HepG2 (cell line): ENCODE results near the gene GRM8. TPM values are rescaled to one million over a fixed set of nuclear protein-coding genes. Genes with fewer than 3 reads are reported as not detected.

Source experiments
- ATAC-seq: fragments of 200-7000 bp; cut with Tn5 transposase; 3 replicates; pipeline ENCODE4 v1.9.1; 2020; ENCODE audit warnings: mild to moderate bottlenecking, moderate library complexity
- BruUV-seq: library from RNA; stranded (reverse); fragments of 400-500 nt; replicated peaks from 2 replicates; lab custom pipeline; 2021; lab: Mats Ljungman, UMichigan
- CTCF ChIA-PET: fragments of 300-600 bp; formaldehyde crosslinking; extraction: SDS; loops from one replicate; lab custom pipeline; 2021; ENCODE audit warnings: low total read pairs, inconsistent platforms, low intra/inter-chr PET ratio; lab: Yijun Ruan, JAX
- POLR2A ChIA-PET: fragments of 350-600 bp; sonication (Branson Sonifier 250); formaldehyde crosslinking; loops from one replicate; lab custom pipeline; 2020; ENCODE audit warnings: antibody characterized with exemption, inconsistent platforms; lab: Yijun Ruan, JAX
- DNase-seq: peaks from one replicate; pipeline ENCODE4 v3.0.0-alpha.2; 2015; ENCODE audit warnings: low spot score
- FAIRE-seq: peaks from 3 replicates; lab custom pipeline; 2011; peaks lifted over from hg19 to GRCh38; lab: Jason Lieb, UNC
- H2AFZ ChIP-seq: one replicate; pipeline ENCODE4 v1.6.1; 2011; ENCODE audit warnings: low read length, inconsistent platforms
- H3K27ac ChIP-seq: fragments of 300-600 bp; 3 replicates; pipeline ENCODE4 v1.8.0; 2011; ENCODE audit warnings: mixed run types, mild to moderate bottlenecking, mixed read lengths, low read length, inconsistent platforms; ENCODE audit not compliant: insufficient read depth; ENCODE audit errors: extremely low read length
- H3K27me3 ChIP-seq, 2 experiments: fragments of 200-600 bp in 1 of 2; 2 replicates in 1 of 2; 3 replicates in 1 of 2; pipeline versions ENCODE4 v1.6.0 to v1.8.0; 2011; ENCODE audit warnings: low read length in 2 of 2, mild to moderate bottlenecking in 2 of 2, moderate library complexity in 2 of 2, inconsistent platforms in 1 of 2; ENCODE audit not compliant: insufficient read depth in 2 of 2, control insufficient read depth in 1 of 2
- H3K36me3 ChIP-seq, 2 experiments: fragments of 200-600 bp in 1 of 2; replicated peaks in 1 of 2; 2 replicates in 1 of 2; 3 replicates in 1 of 2; pipeline versions ENCODE4 v1.5.1 to v1.8.0; 2011; ENCODE audit warnings: low read length in 2 of 2, inconsistent platforms in 1 of 2; ENCODE audit not compliant: insufficient read depth in 2 of 2, control insufficient read depth in 1 of 2
- H3K4me1 ChIP-seq: 2 replicates; pipeline ENCODE4 v1.5.1; 2012; ENCODE audit warnings: low read length, inconsistent platforms; ENCODE audit not compliant: insufficient read depth
- H3K4me2 ChIP-seq: 2 replicates; pipeline ENCODE4 v1.6.0; 2011; ENCODE audit warnings: low read depth, low read length, inconsistent platforms
- H3K4me3 ChIP-seq, 3 experiments: fragments of 200-600 bp in 1 of 3; sonication (generic), shearing (Covaris generic) in 1 of 3; replicated peaks in 1 of 3; 2 replicates each; pipeline ENCODE4 v1.5.1; 2011 to 2016; ENCODE audit warnings: low read length in 3 of 3, inconsistent platforms in 2 of 3, low read depth in 2 of 3, mild to moderate bottlenecking in 2 of 3, control low read depth in 1 of 3, mixed read lengths in 1 of 3; ENCODE audit not compliant: insufficient read depth in 1 of 3
- H3K79me2 ChIP-seq: one replicate; pipeline ENCODE4 v1.6.1; 2011; ENCODE audit warnings: low read length, inconsistent platforms; ENCODE audit not compliant: insufficient read depth
- H3K9ac ChIP-seq: 2 replicates; pipeline ENCODE4 v1.6.0; 2011; ENCODE audit warnings: mild to moderate bottlenecking, low read depth, low read length, inconsistent platforms; ENCODE audit not compliant: insufficient read depth
- H3K9me3 ChIP-seq: 2 replicates; pipeline ENCODE4 v1.5.1; 2012; ENCODE audit warnings: mild to moderate bottlenecking, low read length
- H4K20me1 ChIP-seq: 2 replicates; pipeline ENCODE4 v1.6.0; 2011; ENCODE audit warnings: inconsistent platforms, mild to moderate bottlenecking, low read length, moderate library complexity; ENCODE audit not compliant: insufficient read depth
- FOXC1 ChIP-seq: sonication (generic); formaldehyde crosslinking; IDR thresholded peaks from 2 replicates; pipeline ENCODE4 v1.8.0; 2022; ENCODE audit warnings: mild to moderate bottlenecking, missing genetic modification reagents, borderline replicate concordance
- JARID2 ChIP-seq: sonication (generic); formaldehyde crosslinking; IDR thresholded peaks from 2 replicates; pipeline ENCODE4 v1.8.1; 2023; ENCODE audit warnings: missing genetic modification reagents, inconsistent platforms; ENCODE audit not compliant: insufficient replicate concordance
- KMT2A ChIP-seq: sonication (generic); formaldehyde crosslinking; IDR thresholded peaks from 2 replicates; pipeline ENCODE4 v1.4.0; 2020; ENCODE audit warnings: missing genetic modification reagents
- NR2F6 ChIP-seq, 2 experiments: IDR thresholded peaks; 2 replicates each; pipeline ENCODE4 v1.6.1; 2016; ENCODE audit warnings: antibody characterized with exemption in 1 of 2, mild to moderate bottlenecking in 1 of 2
- PCBP2 ChIP-seq: fragments of 200-400 bp; formaldehyde crosslinking; optimal IDR thresholded peaks from 2 replicates; pipeline ENCODE3; 2018; ENCODE audit warnings: low read length, low read depth; ENCODE audit not compliant: poor library complexity, severe bottlenecking
- POLR2AphosphoS5 ChIP-seq: IDR thresholded peaks from 2 replicates; pipeline ENCODE4 v1.6.1; 2012; ENCODE audit warnings: low read depth, low read length
- SIX4 ChIP-seq: sonication (generic); formaldehyde crosslinking; IDR thresholded peaks from 2 replicates; pipeline ENCODE4 v1.4.0; 2020; ENCODE audit warnings: missing genetic modification reagents
- SMAD3 ChIP-seq: sonication (generic); formaldehyde crosslinking; IDR thresholded peaks from 2 replicates; pipeline ENCODE4 v1.4.0; 2020; ENCODE audit warnings: missing genetic modification reagents
- SNRNP70 ChIP-seq: fragments of 200-400 bp; formaldehyde crosslinking; IDR thresholded peaks from 2 replicates; pipeline ENCODE4 v1.6.1; 2017; ENCODE audit warnings: mild to moderate bottlenecking, low read depth, low read length, moderate library complexity
- SRF ChIP-seq: IDR thresholded peaks from 2 replicates; pipeline ENCODE4 v1.6.1; 2011; ENCODE audit warnings: mild to moderate bottlenecking, low read depth, low read length, moderate library complexity
- TBP ChIP-seq: sonication (generic); formaldehyde crosslinking; IDR thresholded peaks from 2 replicates; pipeline ENCODE4 v1.5.0; 2020; ENCODE audit warnings: missing genetic modification reagents
- ZBTB1 ChIP-seq: sonication (generic); formaldehyde crosslinking; IDR thresholded peaks from 2 replicates; pipeline ENCODE4 v1.4.0; 2020; ENCODE audit warnings: missing genetic modification reagents, borderline replicate concordance
- ZNF235 ChIP-seq: sonication (generic); formaldehyde crosslinking; IDR thresholded peaks from 2 replicates; pipeline ENCODE4 v1.8.1; 2023; ENCODE audit warnings: mild to moderate bottlenecking, missing genetic modification reagents, borderline replicate concordance
- ZNF34 ChIP-seq: sonication (generic); formaldehyde crosslinking; IDR thresholded peaks from 2 replicates; pipeline ENCODE4 v1.4.0; 2020; ENCODE audit warnings: mild to moderate bottlenecking, missing genetic modification reagents, borderline replicate concordance
- WGBS: methylation state at CpG from one replicate; pipeline ENCODE4 v1.1.6; 2017; ENCODE audit warnings: low lambda C conversion rate; 5-methylcytosine and 5-hydroxymethylcytosine counted together
- in situ Hi-C: cut with HindIII; loops from 2 replicates; pipeline ENCODE4 v1.10.0; 2017; ENCODE audit warnings: low pct_unique_long_range_greater_than_20kb; ENCODE audit not compliant: extremely low pct_ligation_motif_present
- intact Hi-C: fragments of 100-400 bp; cut with micrococcal nuclease; formaldehyde crosslinking; loops from one replicate; pipeline ENCODE4 v1.10.0; 2022; ENCODE audit not compliant: unreplicated experiment
- polyA plus RNA-seq, 8 experiments: library from polyadenylated mRNA; depleted of rRNA in 3 of 8; stranded (reverse) in 7 of 8; unstranded in 1 of 8; fragments of >200 nt; fragmentation: Illumina TruSeq in 4 of 8; extraction: Trizol in 4 of 8; gene quantifications; 2 replicates each; pipeline versions ENCODE4 v1.2.1 to v1.2.3, GENCODE V29; 2011 to 2016; ENCODE audit warnings: low read depth in 4 of 8, missing spikeins in 1 of 8, mixed read lengths in 1 of 8; ENCODE audit not compliant: insufficient read depth in 1 of 8
- total RNA-seq, 5 experiments: library from RNA; depleted of rRNA; stranded (reverse); fragments of >200 nt; fragmentation: Illumina TruSeq; extraction: Trizol; gene quantifications; 2 replicates each; pipeline ENCODE4 v1.2.3, GENCODE V29; 2016; ENCODE audit warnings: low read depth in 1 of 5
- TF ChIP-seq, protein P1 (sequence below): sonication (generic); formaldehyde crosslinking; IDR thresholded peaks from 2 replicates; pipeline ENCODE4 v1.4.0; 2020; ENCODE audit warnings: missing genetic modification reagents
- TF ChIP-seq, protein P2 (sequence below): IDR thresholded peaks from 2 replicates; pipeline ENCODE4 v1.6.1; 2012; ENCODE audit warnings: inconsistent platforms

The GRM8 gene
- total and polyA plus RNA-seq, 2 of the 13 experiments (the other 11 are each of a cell fraction or from before 2014, with no cell fraction given), result not detected

DNA sequence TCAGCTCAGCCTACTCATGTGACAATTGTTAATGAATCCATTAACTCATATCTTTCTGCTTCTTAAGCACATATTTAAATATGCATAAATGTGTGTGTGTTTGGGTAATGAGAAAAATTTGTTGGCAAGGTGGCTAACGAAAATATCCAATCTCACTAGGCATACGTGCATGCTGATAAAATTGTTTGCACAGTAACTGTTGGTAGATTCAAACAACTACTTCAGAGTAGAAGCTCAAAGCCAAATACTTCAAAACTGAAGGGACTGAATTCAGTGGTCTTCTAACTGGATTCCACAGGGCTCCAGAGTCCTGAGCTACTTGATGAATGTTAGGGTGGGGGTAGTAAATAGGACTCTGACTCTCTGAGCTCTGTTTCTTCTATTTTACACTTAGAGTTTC is 757.0 kb downstream of the GRM8 start:
- no peak overlapping the region for H3K4me3 ChIP-seq
- H2AFZ ChIP-seq, result no peak overlapping the region
- no peaks in the 10 kb centered on the region for H3K27me3 ChIP-seq
- no peaks in the 10 kb centered on the region for H3K79me2 ChIP-seq
- TF ChIP-seq NR2F6 (IDR thresholded peaks at IDR 0.05) (no peak), NR2F6 (CRISPR knock-in tag; IDR thresholded peaks at IDR 0.05) (no peak), TBP (CRISPR knock-in tag) (no peak), KMT2A (CRISPR knock-in tag) (no peak), SMAD3 (no peak), POLR2AphosphoS5 (no peak), JARID2 (no peak), ZBTB1 (CRISPR knock-in tag) (no peak), ZNF34 (CRISPR knock-in tag) (no peak), SNRNP70 (no peak), FOXC1 (CRISPR knock-in tag) (no peak), PCBP2 (no peak), SRF (no peak), ZNF235 (CRISPR knock-in tag) (no peak), SIX4 (no peak)
- TF ChIP-seq, protein P1, sequence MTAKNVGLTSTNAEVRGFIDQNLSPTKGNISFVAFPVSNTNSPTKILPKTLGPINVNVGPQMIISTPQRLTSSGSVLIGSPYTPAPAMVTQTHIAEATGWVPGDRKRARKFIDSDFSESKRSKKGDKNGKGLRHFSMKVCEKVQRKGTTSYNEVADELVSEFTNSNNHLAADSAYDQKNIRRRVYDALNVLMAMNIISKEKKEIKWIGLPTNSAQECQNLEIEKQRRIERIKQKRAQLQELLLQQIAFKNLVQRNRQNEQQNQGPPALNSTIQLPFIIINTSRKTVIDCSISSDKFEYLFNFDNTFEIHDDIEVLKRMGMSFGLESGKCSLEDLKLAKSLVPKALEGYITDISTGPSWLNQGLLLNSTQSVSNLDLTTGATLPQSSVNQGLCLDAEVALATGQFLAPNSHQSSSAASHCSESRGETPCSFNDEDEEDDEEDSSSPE (CRISPR knock-in tag), result no peak
- TF ChIP-seq, protein P2, sequence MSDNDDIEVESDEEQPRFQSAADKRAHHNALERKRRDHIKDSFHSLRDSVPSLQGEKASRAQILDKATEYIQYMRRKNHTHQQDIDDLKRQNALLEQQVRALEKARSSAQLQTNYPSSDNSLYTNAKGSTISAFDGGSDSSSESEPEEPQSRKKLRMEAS, result no peak
- ATAC-seq (no peak), FAIRE-seq (no peak), DNase-seq (no peak)
- H3K9ac ChIP-seq, result no peak overlapping the region
- H4K20me1 ChIP-seq, result no peaks in the 10 kb centered on the region
- BruUV-seq, result no TSS peak
- H3K27ac ChIP-seq, result no peak overlapping the region
- peaks cover 94% of the 10 kb centered on the region for H3K9me3 ChIP-seq
- ChIA-PET CTCF (no interaction called here), POLR2A (no interaction called here)
- H3K36me3 ChIP-seq, result no peaks in the 10 kb centered on the region
- no peak overlapping the region for H3K4me2 ChIP-seq
- intact Hi-C loops (no loop called here), in situ Hi-C loops (no loop called here)
- WGBS, result 2% methylated on average over 2 of the region's 2 CpGs
- no peaks in the 10 kb centered on the region for H3K4me1 ChIP-seq
